IPS-NIHi7 (cell line): ENCODE results near the gene GREB1L.

ENCODE experiments used
- DNase-seq: peaks from one replicate; pipeline ENCODE4 v3.0.0; 2012; ENCODE audit warnings: mixed read lengths; ENCODE audit errors: extremely low spot score

The GREB1L gene

DNA sequence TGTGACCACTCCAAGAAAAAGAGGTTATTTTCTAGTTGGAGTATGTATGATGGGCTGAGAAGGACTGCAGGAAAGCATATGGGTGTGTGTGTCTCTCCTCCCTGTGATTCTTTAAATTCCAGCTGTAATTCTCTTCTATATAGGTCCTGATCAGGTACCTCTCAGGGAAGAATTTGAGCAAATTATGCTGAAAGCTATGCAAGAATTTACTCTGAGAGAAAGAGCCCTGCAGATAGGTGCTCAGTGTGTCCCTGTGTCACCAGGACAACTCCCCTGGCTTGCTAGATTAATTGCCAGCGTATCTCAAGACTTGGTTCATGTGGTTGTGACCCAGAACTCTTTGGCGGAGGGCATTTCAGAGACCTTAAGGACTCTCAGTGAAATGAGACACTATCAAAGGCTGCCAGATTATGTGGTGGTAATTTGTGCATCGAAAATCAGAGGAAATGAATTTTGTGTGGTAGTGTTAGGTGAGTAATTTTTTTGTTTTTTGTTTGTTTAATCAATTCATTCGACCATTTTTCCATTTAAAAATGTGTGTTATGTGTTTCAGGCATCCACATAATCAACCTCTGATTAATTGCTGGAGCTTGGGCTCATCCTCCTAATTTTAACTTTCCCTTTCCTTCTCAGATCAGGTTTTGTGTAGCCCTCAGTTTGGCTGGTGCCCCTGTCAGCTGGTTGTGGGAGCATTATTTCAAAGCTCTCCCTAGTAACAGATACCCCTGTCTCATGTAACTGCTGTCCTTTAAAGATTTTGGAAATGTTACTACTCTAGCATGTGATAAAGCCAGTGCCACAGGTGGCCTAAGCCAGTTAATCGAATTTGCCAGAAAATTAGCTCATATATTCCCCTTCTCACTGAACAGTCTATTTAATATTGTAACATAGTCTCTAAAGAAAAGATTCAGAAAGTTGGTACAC, 207.6 kb downstream of the GREB1L start:
- no peak for DNase-seq

DNA sequence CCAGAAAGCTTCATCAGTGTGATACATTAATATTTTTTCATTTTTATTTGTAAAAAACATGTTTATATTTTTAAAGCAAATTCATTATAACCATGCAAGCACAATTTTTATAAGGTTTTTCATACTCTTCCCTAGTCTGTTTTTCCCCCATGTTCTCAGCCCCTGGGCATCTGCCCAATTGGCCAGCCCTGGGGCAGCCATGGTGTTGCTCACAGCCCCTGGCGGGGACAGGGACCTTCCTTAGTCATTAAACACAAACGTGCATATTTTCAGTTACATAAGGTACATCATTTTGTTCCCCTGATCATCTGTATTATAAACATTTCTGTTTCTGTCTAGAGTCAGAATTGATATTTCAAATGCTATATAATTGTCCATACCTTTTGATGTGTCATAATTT, 208.5 kb downstream of the GREB1L start:
- no peak for DNase-seq

DNA sequence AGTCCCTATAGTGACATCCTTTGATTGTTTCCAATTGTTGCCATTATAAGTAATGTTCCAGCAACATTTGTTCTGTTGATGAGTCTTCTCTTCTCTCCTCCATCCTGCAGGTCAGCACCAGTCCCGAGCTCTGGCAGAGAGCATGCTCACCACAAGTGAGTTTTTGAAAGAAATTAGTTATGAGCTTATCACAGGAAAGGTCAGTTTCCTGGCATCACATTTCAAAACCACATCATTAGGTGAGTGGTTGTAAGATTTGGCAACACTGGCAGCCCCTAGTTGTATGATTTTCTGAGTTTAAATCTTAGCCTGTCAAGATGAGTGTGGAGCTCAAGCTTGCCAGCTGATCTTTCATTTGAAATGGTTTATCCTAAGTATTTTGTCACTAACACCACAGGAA, 208.9 kb downstream of the GREB1L start:
- DNase-seq, result no peak

DNA sequence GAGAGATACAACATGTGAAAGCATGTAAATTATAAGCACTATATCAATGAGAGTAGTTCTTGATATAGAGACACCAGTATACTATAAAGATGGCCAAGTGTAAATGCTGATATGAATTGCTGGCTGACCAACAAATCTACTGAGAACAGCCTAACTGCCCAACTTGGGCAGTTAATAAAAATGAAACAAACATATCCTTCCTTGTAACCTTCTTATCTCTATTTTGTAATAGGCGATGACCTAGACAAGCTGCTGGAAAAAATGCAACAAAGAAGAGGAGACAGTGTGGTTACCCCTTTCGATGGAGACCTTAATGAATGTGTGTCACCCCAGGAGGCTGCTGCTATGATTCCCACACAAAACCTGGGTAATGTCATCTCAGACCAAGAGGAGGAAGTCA, 209.8 kb downstream of the GREB1L start:
- DNase-seq, result no peak

DNA sequence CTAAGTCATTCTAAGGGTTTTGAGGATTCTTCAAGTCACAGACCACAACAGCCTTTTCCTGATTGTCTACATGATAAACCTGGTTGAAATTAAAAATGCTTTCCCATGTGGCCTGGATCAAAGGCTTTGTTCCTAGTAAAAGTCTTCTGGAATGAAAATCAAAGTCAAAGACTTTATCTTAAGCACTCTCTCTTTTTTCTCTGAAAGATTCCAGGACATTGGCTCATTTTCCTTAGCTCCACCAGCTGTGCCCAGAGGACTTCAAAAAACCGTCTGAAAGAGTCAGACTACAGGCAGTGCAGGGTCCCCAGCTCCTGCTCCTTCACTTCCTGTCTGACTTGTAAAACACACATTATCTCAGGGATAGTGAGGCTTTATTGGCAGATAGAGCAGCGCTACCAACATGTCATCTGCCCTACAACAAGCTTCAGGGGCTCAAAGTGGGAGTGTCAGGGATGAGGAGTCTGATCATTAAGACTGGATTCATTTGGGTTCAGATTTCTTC, 210.3 kb downstream of the GREB1L start:
- DNase-seq, result no peak

DNA sequence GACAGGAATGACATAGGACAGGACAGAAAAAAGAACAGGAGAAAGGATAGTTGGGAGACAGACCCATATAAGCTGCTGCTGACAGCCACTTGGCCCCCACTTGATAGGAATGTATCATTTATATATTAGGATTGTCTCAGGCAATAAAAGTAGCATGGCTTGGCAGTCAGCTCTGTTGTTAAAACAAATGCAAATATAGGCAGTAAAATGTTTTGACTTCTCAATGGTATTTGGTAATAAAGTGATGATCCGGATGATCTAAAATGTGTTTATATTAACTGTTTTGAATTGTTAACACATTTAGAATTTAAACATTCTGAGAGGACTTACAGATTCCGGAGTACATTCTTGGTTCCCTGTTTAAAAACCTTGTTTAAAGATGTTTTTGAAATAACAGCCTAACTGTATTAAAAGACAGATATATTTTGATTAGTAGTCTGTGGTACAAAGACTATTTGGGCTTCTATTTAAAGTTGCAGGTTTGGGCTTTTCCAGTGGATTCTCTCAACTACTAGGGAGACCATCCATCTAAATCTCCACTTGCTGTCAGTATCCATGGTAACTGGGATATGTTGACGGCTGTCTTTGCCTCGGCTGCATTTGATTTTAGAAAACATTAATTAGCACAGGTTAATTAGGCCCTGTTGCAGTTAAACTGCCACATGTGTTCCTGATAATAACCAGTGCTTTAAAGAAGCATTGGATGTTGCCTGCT, 210.9 kb downstream of the GREB1L start:
- DNase-seq, result no peak

DNA sequence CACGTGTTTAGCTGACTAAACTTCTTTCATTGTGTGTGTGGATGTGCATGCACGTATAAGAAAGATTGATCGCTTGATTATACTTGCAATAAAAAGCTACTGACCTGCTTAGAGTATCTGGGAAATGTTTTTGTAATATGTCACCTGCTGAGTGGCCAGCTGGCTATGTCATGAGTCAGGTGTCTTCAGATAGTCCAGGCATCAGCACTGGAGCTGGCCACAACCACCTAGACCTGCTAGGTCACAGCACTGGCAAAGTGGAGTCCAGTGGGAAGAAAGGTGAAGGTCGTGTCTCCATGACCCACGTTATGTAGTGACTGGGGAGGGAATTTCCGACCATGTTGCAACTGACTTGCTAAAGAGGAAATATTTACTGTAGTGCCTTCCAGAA, 211.5 kb downstream of the GREB1L start:
- no peak for DNase-seq

DNA sequence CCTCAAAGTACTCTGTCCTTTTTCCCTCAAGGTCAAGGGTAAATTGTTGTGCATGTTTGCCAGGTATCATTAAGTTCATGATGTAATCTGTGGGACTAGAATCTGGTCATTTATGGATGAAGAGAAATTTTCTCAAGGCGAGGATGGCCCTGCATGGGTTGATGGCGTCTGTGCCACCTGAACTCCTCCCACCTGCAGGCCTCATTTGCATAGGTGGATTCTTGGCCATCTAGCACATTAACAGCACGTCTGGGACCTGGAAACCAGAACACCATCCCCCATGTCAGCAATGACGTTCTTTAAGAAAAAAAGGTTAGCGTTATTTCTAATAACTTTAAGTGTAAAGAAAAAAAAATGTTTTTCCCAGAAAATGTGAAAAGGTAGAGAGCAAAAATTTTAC, 212.7 kb downstream of the GREB1L start:
- DNase-seq, result peak; percentile 29

DNA sequence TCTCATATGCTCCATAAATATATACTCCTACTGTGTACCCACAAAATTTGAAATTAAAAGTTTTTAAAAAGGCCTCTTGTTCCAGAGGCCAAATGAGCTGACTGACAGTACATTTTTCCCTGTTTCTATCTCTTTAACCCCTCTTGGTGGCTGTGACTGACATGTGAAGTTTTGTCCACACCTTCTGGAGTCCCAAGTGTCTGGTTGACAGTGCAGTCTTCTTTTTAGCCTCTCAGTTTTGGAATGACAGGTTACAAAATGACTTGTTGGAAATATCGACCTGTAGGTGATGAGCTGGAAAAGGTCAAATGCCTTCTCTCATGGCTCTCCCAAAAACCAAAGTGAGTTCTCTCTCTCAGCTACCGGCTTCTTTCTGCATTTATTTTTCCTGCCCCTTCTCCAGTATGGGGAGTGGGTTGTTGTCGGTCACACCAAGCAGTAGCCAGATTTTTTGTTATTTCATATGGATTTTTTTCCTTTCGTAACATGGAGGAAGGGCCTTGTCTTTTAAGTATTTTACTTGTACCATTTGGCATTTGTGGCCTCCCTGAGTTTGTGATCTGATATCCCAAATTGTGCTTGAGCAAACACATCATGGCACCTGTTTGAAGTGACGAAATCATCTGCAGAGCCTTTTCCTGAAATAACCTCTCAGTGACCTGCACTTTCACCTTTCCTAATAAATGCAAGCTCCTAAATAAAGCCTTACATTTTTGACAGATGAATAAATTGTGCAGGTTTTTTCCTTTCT, 214.6 kb downstream of the GREB1L start:
- DNase-seq, result no peak

DNA sequence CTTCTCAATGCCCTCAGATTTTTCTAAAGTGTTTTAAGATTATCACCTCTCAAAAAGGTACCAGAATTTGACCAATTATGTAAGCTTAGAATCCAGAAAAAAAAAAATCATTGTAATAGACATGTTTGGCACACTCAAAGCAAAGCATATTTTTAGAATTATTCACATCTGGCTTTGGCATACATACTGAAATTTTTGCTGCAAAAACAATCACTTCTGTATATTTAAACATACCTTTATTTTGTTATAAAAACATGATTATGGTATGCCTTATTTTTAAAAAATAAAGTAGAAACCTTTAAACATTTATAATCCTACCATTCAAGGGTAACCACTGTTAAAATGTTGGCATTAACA, 215.1 kb downstream of the GREB1L start:
- no peak for DNase-seq

DNA sequence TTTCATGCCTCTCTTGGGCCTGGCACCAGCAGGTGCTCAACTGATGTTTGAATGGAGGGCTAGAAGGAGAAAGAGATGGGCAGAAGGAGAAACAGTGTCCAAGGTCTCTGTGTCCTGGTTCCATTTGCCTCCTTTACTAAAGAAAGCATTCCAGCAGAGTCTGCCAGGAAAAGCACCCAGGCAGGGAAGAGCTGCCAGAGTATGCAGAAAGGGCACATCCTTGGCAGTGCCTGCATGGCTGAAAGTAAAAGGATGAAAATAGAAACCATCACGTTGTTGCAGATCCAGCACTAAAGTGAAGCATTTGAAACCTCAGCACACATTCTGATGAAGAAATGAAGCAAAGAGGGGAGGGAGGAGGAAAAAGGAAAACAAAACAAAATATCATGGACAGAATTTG, 216.3 kb downstream of the GREB1L start:
- DNase-seq, result no peak

DNA sequence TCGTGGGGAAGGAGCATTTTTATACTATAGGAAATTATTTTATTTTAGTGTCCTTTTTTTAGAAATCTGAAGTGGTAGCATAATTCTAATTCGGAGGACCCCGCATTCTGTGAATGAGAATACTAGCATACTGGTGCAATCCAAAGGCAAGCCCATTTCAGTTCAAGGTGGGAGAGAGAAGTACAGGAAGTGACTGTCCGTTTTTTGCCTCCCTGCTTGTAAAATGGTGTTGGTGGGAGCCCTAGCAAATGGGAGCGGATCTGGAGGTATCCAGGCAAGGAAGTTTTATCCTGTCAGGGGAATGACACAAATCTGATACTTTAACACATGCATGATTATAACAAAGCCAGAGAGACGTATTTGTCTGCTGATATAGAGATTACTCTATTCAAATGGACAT, 216.8 kb downstream of the GREB1L start:
- no peak for DNase-seq

DNA sequence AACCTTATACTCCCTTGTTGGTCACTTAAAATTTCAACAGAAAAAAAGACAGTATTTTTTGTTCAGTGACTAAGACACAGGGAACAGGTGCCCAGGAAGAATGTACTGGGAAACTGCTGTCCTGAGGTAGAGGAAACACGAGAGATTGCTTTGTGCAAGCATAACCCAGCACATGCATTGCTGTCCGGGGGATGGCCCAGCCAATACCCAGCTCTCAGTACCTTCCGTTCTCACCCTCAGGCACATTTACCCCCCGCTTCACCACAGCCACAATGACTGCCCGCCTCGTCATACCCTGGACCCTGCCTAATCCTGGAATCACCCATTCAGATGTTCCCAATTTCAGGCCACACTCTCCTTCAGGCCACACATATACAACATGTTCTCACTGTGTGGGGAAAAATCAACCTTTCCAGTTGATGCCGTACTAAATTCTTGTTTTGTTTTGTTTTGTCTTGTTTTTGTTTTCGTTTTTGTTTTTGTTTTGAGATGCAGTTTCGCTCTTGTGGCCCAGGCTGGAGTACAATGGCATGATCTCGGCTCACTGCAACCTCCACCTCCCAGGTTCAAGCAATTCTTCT, 217.8 kb downstream of the GREB1L start:
- no peak for DNase-seq

DNA sequence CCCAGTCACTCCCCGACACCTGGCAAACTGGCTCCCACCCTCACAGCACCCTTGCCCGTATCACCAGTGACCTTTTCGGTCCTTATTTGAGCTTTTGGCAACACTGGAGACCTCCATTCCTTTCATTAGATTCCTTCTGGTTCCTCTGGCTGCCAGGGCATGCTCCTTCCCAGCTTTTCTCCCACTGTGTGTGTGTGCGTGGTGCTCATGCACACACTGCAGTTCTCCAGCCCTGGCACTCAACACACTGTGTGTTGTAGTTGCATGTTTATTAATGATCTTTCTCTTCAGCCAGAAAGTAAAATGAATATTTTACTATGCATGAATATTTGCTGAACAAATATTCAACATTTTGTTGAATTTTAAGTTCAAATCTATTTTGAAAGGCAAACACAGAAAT, 219.4 kb downstream of the GREB1L start:
- DNase-seq, result no peak

DNA sequence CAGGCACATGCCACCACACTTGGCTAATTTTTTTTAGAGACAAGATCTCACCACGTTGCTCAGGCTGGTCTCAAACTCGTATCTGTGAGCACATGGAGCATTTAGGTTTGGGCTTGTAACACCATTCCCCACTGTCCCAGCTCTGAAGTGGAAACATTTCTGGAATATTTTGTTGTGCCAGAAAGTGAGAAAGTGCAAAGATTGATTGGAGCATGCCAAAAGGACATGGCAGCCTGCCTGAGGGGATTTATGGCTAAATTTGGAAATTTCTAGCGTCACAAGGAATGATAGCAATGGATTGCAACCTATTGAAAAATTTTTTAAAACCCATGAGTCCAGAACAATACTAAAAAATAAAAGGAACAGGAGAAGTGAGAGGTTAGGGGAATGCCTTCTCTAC, 221.7 kb downstream of the GREB1L start:
- no peak for DNase-seq

DNA sequence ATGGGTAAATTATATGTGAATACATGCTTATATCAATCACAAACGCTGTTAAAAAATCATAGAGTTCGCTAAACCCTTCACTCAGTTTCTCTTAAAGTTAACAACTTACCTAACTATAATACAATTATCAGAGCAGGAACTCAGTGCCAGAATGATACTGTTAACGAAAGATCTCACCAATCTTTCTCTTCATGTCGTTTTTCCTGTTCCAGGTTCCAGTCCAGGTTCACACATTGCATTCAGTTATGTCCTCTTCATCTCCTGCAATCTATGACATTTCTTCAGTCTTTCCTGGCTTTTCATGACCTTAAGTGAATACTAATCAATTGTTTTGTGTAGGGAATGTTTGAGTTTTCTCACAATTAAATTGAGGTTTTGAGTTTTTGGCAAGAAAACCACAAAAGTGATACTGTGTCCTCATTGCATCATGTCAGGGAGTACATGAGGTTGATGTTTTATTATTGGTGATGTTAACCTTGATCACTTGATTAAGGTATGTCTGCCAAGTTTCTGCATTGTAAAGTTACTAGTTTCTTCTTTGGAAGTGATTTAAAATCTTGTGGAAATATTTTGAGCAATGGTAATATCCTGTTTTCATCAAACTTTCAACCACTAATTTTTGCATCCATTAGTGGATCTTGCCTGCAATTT, 226.6 kb downstream of the GREB1L start:
- DNase-seq, result no peak

DNA sequence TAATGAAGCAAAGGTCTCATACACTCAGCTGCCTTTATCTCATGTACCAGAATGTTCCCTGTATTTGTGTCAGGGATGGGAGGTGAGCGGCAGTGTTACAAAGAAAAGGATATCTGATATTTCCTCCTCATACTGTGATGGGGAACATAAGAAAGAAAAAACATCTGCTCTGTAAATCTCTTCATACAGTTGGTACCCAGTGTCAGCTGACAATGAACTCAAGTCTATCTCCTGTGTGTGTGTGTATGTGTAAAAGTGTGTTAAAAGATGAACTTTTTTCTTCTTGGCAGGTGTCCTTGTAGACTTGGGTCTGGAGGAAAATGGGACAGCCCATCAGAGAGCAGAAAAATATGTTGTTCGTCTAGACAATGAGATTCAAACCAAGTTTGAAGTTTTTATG, 230.7 kb downstream of the GREB1L start:
- DNase-seq, result no peak

DNA sequence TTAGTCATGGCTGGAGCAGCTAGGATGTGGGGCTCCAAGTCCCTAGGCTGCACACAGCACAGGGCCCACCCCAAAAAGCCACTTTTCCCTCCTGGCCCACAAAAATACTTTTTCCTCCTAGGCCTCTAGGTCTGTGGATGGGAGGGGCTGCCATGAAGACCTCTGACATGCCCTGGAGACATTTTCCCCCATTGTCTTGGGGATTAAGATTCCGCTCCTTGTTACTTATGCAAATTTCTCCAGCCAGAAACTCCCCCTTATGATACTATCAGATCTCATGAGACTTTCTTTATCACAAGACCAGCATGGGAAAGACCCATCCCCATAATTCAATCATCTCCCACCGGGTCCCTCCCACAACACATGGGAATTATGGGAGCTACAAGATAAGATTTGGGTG, 232.6 kb downstream of the GREB1L start:
- no peak for DNase-seq

DNA sequence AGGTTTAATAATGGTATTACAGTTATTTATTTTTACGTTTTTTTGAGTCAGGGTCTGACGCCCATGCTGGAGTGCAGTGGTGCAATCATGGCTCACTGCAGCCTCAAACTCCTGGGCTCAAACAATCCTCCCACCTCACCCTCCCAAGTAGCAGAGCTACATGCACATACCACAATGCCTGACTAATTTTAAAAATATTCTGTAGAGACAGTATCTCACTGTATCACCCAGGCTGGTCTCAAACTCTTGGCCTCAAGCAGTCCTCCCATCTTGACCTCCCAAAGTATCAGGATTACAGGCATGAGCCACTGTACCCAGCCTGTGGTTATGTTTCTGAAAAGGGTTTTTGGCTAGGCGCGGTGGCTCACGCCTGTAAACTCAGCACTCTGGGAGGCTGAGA, 237.7 kb downstream of the GREB1L start:
- no peak for DNase-seq

DNA sequence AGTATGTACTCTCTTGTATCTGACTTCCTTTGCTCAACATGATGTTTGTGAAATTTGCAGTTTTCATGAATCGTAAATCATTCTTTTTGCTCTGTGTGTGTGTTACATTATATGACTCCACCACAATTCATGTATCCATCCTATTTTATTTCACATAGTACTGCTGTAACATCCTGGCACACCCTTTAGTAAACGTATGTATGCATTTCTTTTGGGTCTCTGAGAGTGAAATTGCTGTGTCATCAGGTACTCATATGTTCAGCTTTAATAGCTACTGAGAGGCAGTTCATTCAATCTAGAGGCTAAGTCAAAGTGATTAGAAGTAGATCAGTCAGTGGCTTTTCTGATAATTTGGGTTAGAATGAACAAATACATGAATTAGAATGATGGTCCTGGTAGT, 239.7 kb downstream of the GREB1L start:
- DNase-seq, result no peak

DNA sequence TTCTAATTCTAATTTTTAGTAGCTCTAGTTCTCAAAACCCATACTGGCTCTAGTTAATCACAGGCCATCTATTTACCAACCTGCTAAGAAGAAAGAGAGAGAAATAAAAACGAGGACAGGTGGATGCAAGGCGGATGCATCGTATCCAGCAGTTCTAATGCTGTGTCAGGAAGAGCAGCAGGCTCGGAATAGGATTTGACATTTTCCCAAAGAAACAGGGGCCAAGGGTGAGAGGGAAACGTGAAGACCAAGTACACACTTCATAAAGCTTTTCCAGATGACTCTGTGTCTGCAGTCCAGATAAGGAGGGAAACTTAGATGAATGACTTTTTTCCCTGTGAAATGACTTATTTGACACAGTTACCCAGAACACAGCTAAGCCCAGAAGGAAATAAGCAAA, 241.0 kb downstream of the GREB1L start:
- DNase-seq, result no peak
